Caki2 (cell line): ENCODE measurements around the gene COG6. TPM values are rescaled to one million over a fixed set of nuclear protein-coding genes. Genes with fewer than 3 reads are reported as not detected.

Experiments used
- DNase-seq: peaks from one replicate; pipeline ENCODE4 v3.0.0-alpha.2; 2015; ENCODE audit warnings: low read depth
- in situ Hi-C: cut with HindIII; loops from 2 replicates; pipeline ENCODE4 v1.10.0; 2016; ENCODE audit warnings: low sequenced_read_pairs, low pct_unique_long_range_greater_than_20kb, mixed read lengths
- total RNA-seq: library from RNA; depleted of rRNA; stranded (reverse); fragments of >200 nt; shearing (Covaris generic); gene quantifications from 2 replicates; pipeline ENCODE4 v1.2.3, GENCODE V29; 2014; ENCODE audit warnings: low replicate concordance

COG6 gene
- total RNA-seq, 1 experiment from 2014 or later: 9.3 TPM

GRCh38 chr13:39760521-39760920, 105.1 kb downstream of the COG6 start:
- in situ Hi-C loops: no loop called here
- no peak for DNase-seq

- in situ Hi-C loops: no loop called here
- DNase-seq: no peak
These were observed 110.5 kb downstream of the COG6 start for GRCh38 chr13:39765801-39766463.

- in situ Hi-C loops: no loop called here
- DNase-seq: no peak
These were observed 111.1 kb downstream of the COG6 start for GRCh38 chr13:39766464-39767158.

- no peak for DNase-seq
- in situ Hi-C loops: no loop called here
These were observed 112.5 kb downstream of the COG6 start for GRCh38 chr13:39767791-39768517.

- no peak for DNase-seq
- in situ Hi-C loops: no loop called here
These were observed 113.5 kb downstream of the COG6 start for GRCh38 chr13:39768962-39769361.

GRCh38 chr13:39770221-39771090, 115.0 kb downstream of the COG6 start:
- in situ Hi-C loops: no loop called here

GRCh38 chr13:39773833-39774232, 118.4 kb downstream of the COG6 start:
- DNase-seq: no peak
- in situ Hi-C loops: no loop called here

More at GRCh38 chr13:39770221-39771090, 115.0 kb downstream of the COG6 start:
- no peak for DNase-seq

- in situ Hi-C loops: no loop called here
- no peak for DNase-seq
These were observed 121.0 kb downstream of the COG6 start for GRCh38 chr13:39776439-39776838.

- in situ Hi-C loops: no loop called here
- DNase-seq: no peak
These were observed 121.6 kb downstream of the COG6 start for GRCh38 chr13:39777021-39777420.

GRCh38 chr13:39777527-39778061, 122.1 kb downstream of the COG6 start:
- in situ Hi-C loops: no loop called here
- peak; percentile 4 for DNase-seq

GRCh38 chr13:39779337-39780265, 124.1 kb downstream of the COG6 start:
- in situ Hi-C loops: no loop called here
- no peak for DNase-seq

GRCh38 chr13:39780711-39781110, 125.2 kb downstream of the COG6 start:
- in situ Hi-C loops: no loop called here
- DNase-seq: no peak

GRCh38 chr13:39781381-39781780, 125.9 kb downstream of the COG6 start:
- no peak for DNase-seq
- in situ Hi-C loops: no loop called here

GRCh38 chr13:39783051-39783450, 127.6 kb downstream of the COG6 start:
- no peak for DNase-seq
- in situ Hi-C loops: no loop called here

GRCh38 chr13:39784347-39784746, 128.9 kb downstream of the COG6 start:
- in situ Hi-C loops: no loop called here
- no peak for DNase-seq

GRCh38 chr13:39786091-39786490, 130.6 kb downstream of the COG6 start:
- DNase-seq: no peak
- in situ Hi-C loops: no loop called here

GRCh38 chr13:39787086-39787487, 131.6 kb downstream of the COG6 start:
- DNase-seq: no peak
- in situ Hi-C loops: no loop called here
